GM12872 (cell line): ENCODE measurements around the gene ZIC1.

Source experiments
- CTCF ChIP-seq: IDR thresholded peaks from 3 replicates; pipeline ENCODE4 v1.5.1; 2011; ENCODE audit warnings: low read depth, mild to moderate bottlenecking, low read length, moderate library complexity; ENCODE audit not compliant: insufficient read depth

The ZIC1 gene

DNA sequence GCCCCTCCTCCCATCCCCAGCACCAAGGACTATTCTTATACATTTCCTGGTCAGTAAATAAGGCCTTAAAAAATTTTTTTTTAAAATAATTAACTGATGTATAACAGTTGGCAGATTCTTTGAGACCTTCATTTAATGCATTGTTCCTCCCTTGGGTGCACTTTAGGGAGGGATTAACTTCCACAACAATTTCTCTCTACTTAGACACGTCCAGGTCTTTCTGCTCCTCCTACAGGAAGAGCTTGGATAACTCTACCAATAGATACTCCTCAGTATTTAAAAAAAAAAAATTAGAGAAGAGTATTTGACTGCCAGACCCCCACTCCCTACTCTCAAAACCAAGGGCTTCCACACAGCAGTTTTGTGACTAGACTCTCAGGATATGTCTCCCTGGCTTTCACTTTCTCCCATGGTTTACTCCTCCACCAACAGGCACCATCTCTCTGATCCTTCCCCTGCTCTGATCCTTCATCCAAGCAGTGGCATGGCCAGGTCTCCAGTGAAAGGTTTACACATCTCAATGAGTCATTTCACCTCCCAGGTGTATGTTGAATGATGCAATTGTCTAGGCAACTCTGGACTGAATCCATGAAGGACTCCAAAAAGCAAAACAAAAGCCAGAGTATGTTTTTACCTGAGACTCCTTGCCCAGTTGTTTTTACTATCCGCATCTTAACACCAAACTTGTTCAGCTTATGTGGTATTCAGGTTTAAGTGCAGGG lies 10.2 kb upstream of the ZIC1 start:
- no peak for TF ChIP-seq CTCF

- TF ChIP-seq CTCF, result no peak
Observed at GRCh38 chr3:147400111-147400510, 9.1 kb upstream of the ZIC1 start.

DNA sequence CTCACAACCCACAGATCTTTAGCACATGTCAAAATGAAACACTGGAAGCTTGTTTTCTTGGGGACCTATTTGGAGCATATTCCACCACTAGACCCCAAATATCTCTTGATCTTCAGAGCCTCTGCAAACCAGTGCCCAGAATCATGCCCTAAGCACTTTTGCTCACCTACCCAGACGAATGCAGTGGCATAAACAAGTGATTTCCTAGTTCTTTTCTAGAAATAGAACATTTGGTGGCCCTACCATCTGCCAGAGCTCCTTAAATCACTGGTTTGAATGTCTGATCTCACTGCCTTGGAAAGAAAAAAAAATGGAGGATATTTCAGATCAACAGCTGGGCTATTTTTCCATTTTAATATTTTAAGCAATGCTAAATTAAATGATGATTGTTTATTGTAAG lies 8.2 kb upstream of the ZIC1 start:
- no peak for TF ChIP-seq CTCF

DNA sequence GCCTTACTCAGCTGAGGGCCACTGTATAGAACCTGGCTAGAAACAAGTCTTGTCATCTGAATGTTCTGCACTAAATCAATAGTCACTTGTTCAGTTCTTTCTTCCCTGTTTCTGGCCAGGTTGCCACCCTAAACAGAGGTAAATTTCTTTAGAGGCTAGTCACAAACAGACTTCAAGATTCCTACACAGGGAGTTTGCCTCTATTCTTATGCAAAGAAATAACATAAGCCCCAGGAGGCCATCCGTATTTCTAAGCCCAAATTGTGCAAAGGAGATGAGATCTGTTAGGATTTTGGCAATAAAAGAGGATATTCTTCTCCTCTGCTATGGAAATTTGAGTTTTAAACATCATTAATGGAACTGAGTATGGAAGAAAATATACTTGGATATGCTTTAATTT lies 7.7 kb upstream of the ZIC1 start:
- no peak for TF ChIP-seq CTCF

DNA sequence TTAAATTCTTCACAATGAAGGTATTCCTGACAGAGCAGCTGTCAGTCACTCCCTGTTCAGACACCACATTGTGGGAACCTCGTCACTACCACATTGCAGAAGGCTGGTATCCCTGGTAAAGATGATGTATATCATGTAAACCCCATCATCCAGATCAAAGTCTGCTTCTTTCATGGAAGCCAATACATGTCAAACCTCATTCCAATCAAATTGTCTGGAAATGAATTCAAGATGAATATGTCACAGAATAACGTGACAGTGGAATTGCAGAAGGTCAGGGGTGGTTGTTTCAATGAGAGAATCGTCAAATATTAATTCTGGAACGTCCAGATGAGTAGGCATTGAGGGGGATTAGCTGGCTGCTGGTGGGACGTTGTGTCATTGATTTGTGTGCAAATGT lies 7.0 kb upstream of the ZIC1 start:
- TF ChIP-seq CTCF, result no peak

DNA sequence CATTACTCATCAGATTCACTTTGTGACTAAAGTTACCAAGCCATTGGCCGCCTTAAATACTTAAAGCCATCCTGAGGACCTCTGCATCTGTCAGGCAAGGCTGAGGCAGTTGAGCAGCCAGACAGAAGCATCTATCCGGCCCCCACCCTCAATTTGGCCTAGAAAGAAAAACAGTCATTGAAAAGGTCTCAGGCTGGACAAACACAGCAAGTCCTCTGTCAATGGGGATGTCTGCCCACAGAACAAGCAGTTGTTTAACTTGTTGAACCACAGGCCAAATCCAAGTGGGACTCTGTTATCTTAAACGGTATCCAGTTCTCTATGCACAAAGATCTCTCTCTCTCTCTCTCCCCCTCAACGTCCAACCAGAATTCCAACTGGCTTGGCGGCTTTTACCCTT lies 5.7 kb upstream of the ZIC1 start:
- no peak for TF ChIP-seq CTCF

- TF ChIP-seq CTCF, result no peak
Observed at GRCh38 chr3:147404000-147404799, 5.0 kb upstream of the ZIC1 start.
